PFSK-1 (cell line): ENCODE measurements around the gene RPS3.

ENCODE experiments used
- FOXP2 ChIP-seq: optimal IDR thresholded peaks from 2 replicates; pipeline ENCODE3; 2011; ENCODE audit warnings: borderline replicate concordance, control low read depth, inconsistent platforms; ENCODE audit not compliant: insufficient read depth; ENCODE audit errors: extremely low read length, extremely low read depth
- POLR2AphosphoS5 ChIP-seq: IDR thresholded peaks from 2 replicates; pipeline ENCODE4 v1.6.1; 2012; ENCODE audit warnings: low read depth, mild to moderate bottlenecking, control low read depth, low read length, moderate library complexity
- SIN3A ChIP-seq: IDR thresholded peaks from 2 replicates; pipeline ENCODE4 v1.6.1; 2012; ENCODE audit warnings: mild to moderate bottlenecking, low read length, moderate library complexity, borderline replicate concordance; ENCODE audit not compliant: insufficient read depth
- TAF1 ChIP-seq: IDR thresholded peaks from 2 replicates; pipeline ENCODE4 v1.6.1; 2012; ENCODE audit warnings: low read length, control low read depth, borderline replicate concordance; ENCODE audit not compliant: insufficient read depth
- TF ChIP-seq, protein P1 (sequence below), 2 experiments: IDR thresholded peaks; 2 replicates each; pipeline versions ENCODE4 v1.6.1 to v1.8.0; 2011 to 2012; ENCODE audit warnings: low read depth in 2 of 2, low read length in 2 of 2, control low read depth in 1 of 2, inconsistent platforms in 1 of 2, mild to moderate bottlenecking in 1 of 2, moderate library complexity in 1 of 2; ENCODE audit not compliant: insufficient read depth in 1 of 2

The RPS3 gene

GRCh38 chr11:75453916-75454655, 54.8 kb downstream of the RPS3 start:
- TF ChIP-seq POLR2AphosphoS5 (no peak), SIN3A (no peak), FOXP2 (no peak), TAF1 (no peak)
- TF ChIP-seq, protein P1, sequence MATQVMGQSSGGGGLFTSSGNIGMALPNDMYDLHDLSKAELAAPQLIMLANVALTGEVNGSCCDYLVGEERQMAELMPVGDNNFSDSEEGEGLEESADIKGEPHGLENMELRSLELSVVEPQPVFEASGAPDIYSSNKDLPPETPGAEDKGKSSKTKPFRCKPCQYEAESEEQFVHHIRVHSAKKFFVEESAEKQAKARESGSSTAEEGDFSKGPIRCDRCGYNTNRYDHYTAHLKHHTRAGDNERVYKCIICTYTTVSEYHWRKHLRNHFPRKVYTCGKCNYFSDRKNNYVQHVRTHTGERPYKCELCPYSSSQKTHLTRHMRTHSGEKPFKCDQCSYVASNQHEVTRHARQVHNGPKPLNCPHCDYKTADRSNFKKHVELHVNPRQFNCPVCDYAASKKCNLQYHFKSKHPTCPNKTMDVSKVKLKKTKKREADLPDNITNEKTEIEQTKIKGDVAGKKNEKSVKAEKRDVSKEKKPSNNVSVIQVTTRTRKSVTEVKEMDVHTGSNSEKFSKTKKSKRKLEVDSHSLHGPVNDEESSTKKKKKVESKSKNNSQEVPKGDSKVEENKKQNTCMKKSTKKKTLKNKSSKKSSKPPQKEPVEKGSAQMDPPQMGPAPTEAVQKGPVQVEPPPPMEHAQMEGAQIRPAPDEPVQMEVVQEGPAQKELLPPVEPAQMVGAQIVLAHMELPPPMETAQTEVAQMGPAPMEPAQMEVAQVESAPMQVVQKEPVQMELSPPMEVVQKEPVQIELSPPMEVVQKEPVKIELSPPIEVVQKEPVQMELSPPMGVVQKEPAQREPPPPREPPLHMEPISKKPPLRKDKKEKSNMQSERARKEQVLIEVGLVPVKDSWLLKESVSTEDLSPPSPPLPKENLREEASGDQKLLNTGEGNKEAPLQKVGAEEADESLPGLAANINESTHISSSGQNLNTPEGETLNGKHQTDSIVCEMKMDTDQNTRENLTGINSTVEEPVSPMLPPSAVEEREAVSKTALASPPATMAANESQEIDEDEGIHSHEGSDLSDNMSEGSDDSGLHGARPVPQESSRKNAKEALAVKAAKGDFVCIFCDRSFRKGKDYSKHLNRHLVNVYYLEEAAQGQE (IDR thresholded peaks at IDR 0.05; ENCODE audit: insufficient read depth in 1 of 2, low read depth in 2 of 2, low read length in 2 of 2): no peak

DNA sequence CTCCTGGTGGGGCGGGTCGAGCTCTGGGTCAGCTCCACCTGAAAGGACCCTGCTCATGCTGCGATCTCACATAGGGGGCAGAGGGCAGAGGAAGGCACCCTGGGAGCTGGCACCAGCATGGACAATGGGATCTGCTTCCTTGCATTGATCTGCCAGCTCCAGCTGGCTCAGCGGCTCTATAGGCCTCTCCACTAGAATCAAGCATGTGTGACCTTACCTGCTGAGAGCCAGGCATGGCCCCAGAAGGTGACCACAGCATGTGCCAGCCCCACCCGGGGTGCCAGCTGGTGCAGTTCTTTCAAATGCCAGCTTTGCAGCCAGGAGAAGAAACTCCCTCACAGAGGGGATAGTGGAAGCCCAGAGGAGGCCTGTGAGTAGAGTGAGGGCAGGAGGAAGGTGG, 55.7 kb downstream of the RPS3 start:
- TF ChIP-seq, protein P1 (IDR thresholded peaks at IDR 0.05; ENCODE audit: insufficient read depth in 1 of 2, low read depth in 2 of 2, low read length in 2 of 2): no peak
- TF ChIP-seq SIN3A (no peak), POLR2AphosphoS5 (no peak), FOXP2 (no peak), TAF1 (no peak)
